SU-DHL-6 (cell line): ENCODE data around the gene MBOAT1.

Experiments used
- EZH2phosphoT487 ChIP-seq: fragments of 200-600 bp; sonication (generic), shearing (Covaris generic); conservative IDR thresholded peaks from 2 replicates; pipeline ENCODE4 v1.6.1; 2018; ENCODE audit warnings: mild to moderate bottlenecking, antibody characterized with exemption, low read length, moderate library complexity, mixed read lengths
- TF ChIP-seq, protein P1 (sequence below): fragments of 200-600 bp; sonication (generic); IDR thresholded peaks from one replicate; pipeline ENCODE4 v1.5.1; 2017; ENCODE audit warnings: antibody characterized with exemption, mild to moderate bottlenecking, low read length, moderate library complexity; ENCODE audit not compliant: insufficient read depth, poor library complexity, severe bottlenecking

- TF ChIP-seq, protein P1, sequence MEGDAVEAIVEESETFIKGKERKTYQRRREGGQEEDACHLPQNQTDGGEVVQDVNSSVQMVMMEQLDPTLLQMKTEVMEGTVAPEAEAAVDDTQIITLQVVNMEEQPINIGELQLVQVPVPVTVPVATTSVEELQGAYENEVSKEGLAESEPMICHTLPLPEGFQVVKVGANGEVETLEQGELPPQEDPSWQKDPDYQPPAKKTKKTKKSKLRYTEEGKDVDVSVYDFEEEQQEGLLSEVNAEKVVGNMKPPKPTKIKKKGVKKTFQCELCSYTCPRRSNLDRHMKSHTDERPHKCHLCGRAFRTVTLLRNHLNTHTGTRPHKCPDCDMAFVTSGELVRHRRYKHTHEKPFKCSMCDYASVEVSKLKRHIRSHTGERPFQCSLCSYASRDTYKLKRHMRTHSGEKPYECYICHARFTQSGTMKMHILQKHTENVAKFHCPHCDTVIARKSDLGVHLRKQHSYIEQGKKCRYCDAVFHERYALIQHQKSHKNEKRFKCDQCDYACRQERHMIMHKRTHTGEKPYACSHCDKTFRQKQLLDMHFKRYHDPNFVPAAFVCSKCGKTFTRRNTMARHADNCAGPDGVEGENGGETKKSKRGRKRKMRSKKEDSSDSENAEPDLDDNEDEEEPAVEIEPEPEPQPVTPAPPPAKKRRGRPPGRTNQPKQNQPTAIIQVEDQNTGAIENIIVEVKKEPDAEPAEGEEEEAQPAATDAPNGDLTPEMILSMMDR = no peak
- TF ChIP-seq EZH2phosphoT487 = no peak
Observed at GRCh38 chr6:20183706-20184105, 28.6 kb downstream of the MBOAT1 start.
